HepG2 (cell line): Measurements from ENCODE around the gene USP34. TPM values are rescaled to one million over a fixed set of nuclear protein-coding genes. Genes with fewer than 3 reads are reported as not detected.

ENCODE experiments used
- ATAC-seq: fragments of 200-7000 bp; cut with Tn5 transposase; 3 replicates; pipeline ENCODE4 v1.9.1; 2020; ENCODE audit warnings: mild to moderate bottlenecking, moderate library complexity
- BruUV-seq: library from RNA; stranded (reverse); fragments of 400-500 nt; replicated peaks from 2 replicates; lab custom pipeline; 2021; lab: Mats Ljungman, UMichigan
- CTCF ChIA-PET: fragments of 300-600 bp; formaldehyde crosslinking; extraction: SDS; loops from one replicate; lab custom pipeline; 2021; ENCODE audit warnings: low total read pairs, inconsistent platforms, low intra/inter-chr PET ratio; lab: Yijun Ruan, JAX
- POLR2A ChIA-PET: fragments of 350-600 bp; sonication (Branson Sonifier 250); formaldehyde crosslinking; loops from one replicate; lab custom pipeline; 2020; ENCODE audit warnings: antibody characterized with exemption, inconsistent platforms; lab: Yijun Ruan, JAX
- DNase-seq: peaks from one replicate; pipeline ENCODE4 v3.0.0-alpha.2; 2015; ENCODE audit warnings: low spot score
- FAIRE-seq: peaks from 3 replicates; lab custom pipeline; 2011; peaks lifted over from hg19 to GRCh38; lab: Jason Lieb, UNC
- H2AFZ ChIP-seq: one replicate; pipeline ENCODE4 v1.6.1; 2011; ENCODE audit warnings: low read length, inconsistent platforms
- H3K27ac ChIP-seq: fragments of 300-600 bp; 3 replicates; pipeline ENCODE4 v1.8.0; 2011; ENCODE audit warnings: mixed run types, mild to moderate bottlenecking, mixed read lengths, low read length, inconsistent platforms; ENCODE audit not compliant: insufficient read depth; ENCODE audit errors: extremely low read length
- H3K27me3 ChIP-seq, 2 experiments: fragments of 200-600 bp in 1 of 2; 2 replicates in 1 of 2; 3 replicates in 1 of 2; pipeline versions ENCODE4 v1.6.0 to v1.8.0; 2011; ENCODE audit warnings: low read length in 2 of 2, mild to moderate bottlenecking in 2 of 2, moderate library complexity in 2 of 2, inconsistent platforms in 1 of 2; ENCODE audit not compliant: insufficient read depth in 2 of 2, control insufficient read depth in 1 of 2
- H3K36me3 ChIP-seq, 2 experiments: fragments of 200-600 bp in 1 of 2; replicated peaks in 1 of 2; 2 replicates in 1 of 2; 3 replicates in 1 of 2; pipeline versions ENCODE4 v1.5.1 to v1.8.0; 2011; ENCODE audit warnings: low read length in 2 of 2, inconsistent platforms in 1 of 2; ENCODE audit not compliant: insufficient read depth in 2 of 2, control insufficient read depth in 1 of 2
- H3K4me1 ChIP-seq: 2 replicates; pipeline ENCODE4 v1.5.1; 2012; ENCODE audit warnings: low read length, inconsistent platforms; ENCODE audit not compliant: insufficient read depth
- H3K4me2 ChIP-seq: 2 replicates; pipeline ENCODE4 v1.6.0; 2011; ENCODE audit warnings: low read depth, low read length, inconsistent platforms
- H3K4me3 ChIP-seq, 3 experiments: fragments of 200-600 bp in 1 of 3; sonication (generic), shearing (Covaris generic) in 1 of 3; replicated peaks in 1 of 3; 2 replicates each; pipeline ENCODE4 v1.5.1; 2011 to 2016; ENCODE audit warnings: low read length in 3 of 3, inconsistent platforms in 2 of 3, low read depth in 2 of 3, mild to moderate bottlenecking in 2 of 3, control low read depth in 1 of 3, mixed read lengths in 1 of 3; ENCODE audit not compliant: insufficient read depth in 1 of 3
- H3K79me2 ChIP-seq: one replicate; pipeline ENCODE4 v1.6.1; 2011; ENCODE audit warnings: low read length, inconsistent platforms; ENCODE audit not compliant: insufficient read depth
- H3K9ac ChIP-seq: 2 replicates; pipeline ENCODE4 v1.6.0; 2011; ENCODE audit warnings: mild to moderate bottlenecking, low read depth, low read length, inconsistent platforms; ENCODE audit not compliant: insufficient read depth
- H3K9me3 ChIP-seq: 2 replicates; pipeline ENCODE4 v1.5.1; 2012; ENCODE audit warnings: mild to moderate bottlenecking, low read length
- H4K20me1 ChIP-seq: 2 replicates; pipeline ENCODE4 v1.6.0; 2011; ENCODE audit warnings: inconsistent platforms, mild to moderate bottlenecking, low read length, moderate library complexity; ENCODE audit not compliant: insufficient read depth
- BCL3 ChIP-seq: sonication (generic); formaldehyde crosslinking; IDR thresholded peaks from 2 replicates; pipeline ENCODE4 v1.5.1; 2020; ENCODE audit warnings: mild to moderate bottlenecking, missing genetic modification reagents, moderate library complexity
- CREB3 ChIP-seq: sonication (generic); formaldehyde crosslinking; IDR thresholded peaks from 2 replicates; pipeline ENCODE4 v1.5.0; 2020; ENCODE audit warnings: missing genetic modification reagents
- DZIP1 ChIP-seq: sonication (generic); formaldehyde crosslinking; IDR thresholded peaks from 2 replicates; pipeline ENCODE4 v1.5.0; 2020; ENCODE audit warnings: mild to moderate bottlenecking, missing genetic modification reagents
- HOXA3 ChIP-seq: sonication (generic); formaldehyde crosslinking; IDR thresholded peaks from 2 replicates; pipeline ENCODE4 v1.5.0; 2020; ENCODE audit warnings: missing genetic modification reagents
- JARID2 ChIP-seq: sonication (generic); formaldehyde crosslinking; IDR thresholded peaks from 2 replicates; pipeline ENCODE4 v1.8.1; 2023; ENCODE audit warnings: missing genetic modification reagents, inconsistent platforms; ENCODE audit not compliant: insufficient replicate concordance
- KAT8 ChIP-seq: IDR thresholded peaks from 2 replicates; pipeline ENCODE4 v1.6.1; 2016; ENCODE audit warnings: missing genetic modification reagents, missing compliant biosample characterization
- POLR2AphosphoS2 ChIP-seq: IDR thresholded peaks from 2 replicates; pipeline ENCODE4 v1.6.1; 2011; ENCODE audit warnings: low read depth, low read length, improper control_type of control experiment
- POLR2G ChIP-seq: fragments of 200-400 bp; formaldehyde crosslinking; IDR thresholded peaks from 2 replicates; pipeline ENCODE4 v1.6.1; 2018; ENCODE audit warnings: mild to moderate bottlenecking, low read depth, low read length, moderate library complexity
- RBM22 ChIP-seq: fragments of 200-400 bp; formaldehyde crosslinking; optimal IDR thresholded peaks from 2 replicates; pipeline ENCODE3; 2017; ENCODE audit warnings: mild to moderate bottlenecking, low read length, moderate library complexity
- RCOR2 ChIP-seq: IDR thresholded peaks from 2 replicates; pipeline ENCODE4 v1.6.1; 2016; ENCODE audit warnings: missing biosample characterization, missing genetic modification reagents
- SALL2 ChIP-seq: sonication (generic); formaldehyde crosslinking; IDR thresholded peaks from 2 replicates; pipeline ENCODE4 v1.8.1; 2023; ENCODE audit warnings: mild to moderate bottlenecking, missing genetic modification reagents, inconsistent platforms
- THAP7 ChIP-seq: sonication (generic); formaldehyde crosslinking; IDR thresholded peaks from 2 replicates; pipeline ENCODE4 v1.8.1; 2023; ENCODE audit warnings: mild to moderate bottlenecking, missing genetic modification reagents
- ZBTB33 ChIP-seq: sonication (generic); formaldehyde crosslinking; IDR thresholded peaks from 2 replicates; pipeline ENCODE4 v1.4.0; 2020; ENCODE audit warnings: missing genetic modification reagents
- ZFY ChIP-seq: sonication (generic); formaldehyde crosslinking; IDR thresholded peaks from 2 replicates; pipeline ENCODE4 v1.4.0; 2020; ENCODE audit warnings: missing genetic modification reagents
- ZNF274 ChIP-seq: sonication (generic); formaldehyde crosslinking; IDR thresholded peaks from 2 replicates; pipeline ENCODE4 v1.5.1; 2020; ENCODE audit warnings: mild to moderate bottlenecking, missing genetic modification reagents
- ZNF558 ChIP-seq: sonication (generic); formaldehyde crosslinking; IDR thresholded peaks from 2 replicates; pipeline ENCODE4 v1.9.0; 2022; ENCODE audit warnings: mild to moderate bottlenecking, missing genetic modification reagents, borderline replicate concordance
- ZNF709 ChIP-seq: sonication (generic); formaldehyde crosslinking; IDR thresholded peaks from 2 replicates; pipeline ENCODE4 v1.5.0; 2020; ENCODE audit warnings: mild to moderate bottlenecking, missing genetic modification reagents
- WGBS: methylation state at CpG from one replicate; pipeline ENCODE4 v1.1.6; 2017; ENCODE audit warnings: low lambda C conversion rate; 5-methylcytosine and 5-hydroxymethylcytosine counted together
- in situ Hi-C: cut with HindIII; loops from 2 replicates; pipeline ENCODE4 v1.10.0; 2017; ENCODE audit warnings: low pct_unique_long_range_greater_than_20kb; ENCODE audit not compliant: extremely low pct_ligation_motif_present
- intact Hi-C: fragments of 100-400 bp; cut with micrococcal nuclease; formaldehyde crosslinking; loops from one replicate; pipeline ENCODE4 v1.10.0; 2022; ENCODE audit not compliant: unreplicated experiment
- polyA plus RNA-seq, 8 experiments: library from polyadenylated mRNA; depleted of rRNA in 3 of 8; stranded (reverse) in 7 of 8; unstranded in 1 of 8; fragments of >200 nt; fragmentation: Illumina TruSeq in 4 of 8; extraction: Trizol in 4 of 8; gene quantifications; 2 replicates each; pipeline versions ENCODE4 v1.2.1 to v1.2.3, GENCODE V29; 2011 to 2016; ENCODE audit warnings: low read depth in 4 of 8, missing spikeins in 1 of 8, mixed read lengths in 1 of 8; ENCODE audit not compliant: insufficient read depth in 1 of 8
- total RNA-seq, 5 experiments: library from RNA; depleted of rRNA; stranded (reverse); fragments of >200 nt; fragmentation: Illumina TruSeq; extraction: Trizol; gene quantifications; 2 replicates each; pipeline ENCODE4 v1.2.3, GENCODE V29; 2016; ENCODE audit warnings: low read depth in 1 of 5

The USP34 gene
- total and polyA plus RNA-seq, 2 of the 13 experiments (the other 11 are each of a cell fraction or from before 2014, with no cell fraction given) = 99.2 to 100 TPM

GRCh38 chr2:61367177-61367576 lies 103.7 kb downstream of the USP34 start:
- FAIRE-seq (no peak), DNase-seq (no peak), ATAC-seq (peak; percentile 50)
- Histone ChIP-seq H3K79me2 (peaks cover 4% of the 10 kb centered on the region), H4K20me1 (0 out of 2 replicates have a peak, but pooled peaks cover 4% of the 10 kb centered on the region), H3K9ac (no peak overlapping the region), H3K4me2 (no peak overlapping the region), H2AFZ (no peak overlapping the region), H3K4me1 (no peaks in the 10 kb centered on the region), H3K9me3 (no peaks in the 10 kb centered on the region), H3K36me3 (peaks cover 12 to 67% of the 10 kb centered on the region in 2 experiments), H3K27me3 (no peaks in the 10 kb centered on the region), H3K27ac (no peak overlapping the region), H3K4me3 (no peak overlapping the region)
- no TSS peak for BruUV-seq
- ChIA-PET CTCF (no interaction called here), POLR2A (no interaction called here)
- TF ChIP-seq HOXA3 (no peak), DZIP1 (no peak), RCOR2 (CRISPR knock-in tag) (no peak), ZNF558 (CRISPR knock-in tag) (no peak), ZNF274 (no peak), SALL2 (CRISPR knock-in tag) (no peak), POLR2AphosphoS2 (no peak), ZFY (CRISPR knock-in tag) (no peak), JARID2 (CRISPR knock-in tag) (no peak), BCL3 (no peak), THAP7 (CRISPR knock-in tag) (no peak), ZNF709 (CRISPR knock-in tag) (no peak), ZBTB33 (CRISPR knock-in tag) (0 out of 2 replicates have a peak, but pooled peaks have one; percentile 12), CREB3 (CRISPR knock-in tag) (no peak), RBM22 (peak; percentile 61), KAT8 (no peak), POLR2G (no peak)
- 85% methylated on average over 12 of the region's 12 CpGs for WGBS
- in situ Hi-C loops = no loop called here
- intact Hi-C loops = no loop called here
